Activated naive CD8-positive, alpha-beta T cell treated with anti-CD3 and anti-CD28 coated beads, Interleukin-2, amount 50 U/mL, for 24 hours (primary cell): ENCODE data around the gene EMSY.
"Not testable (repeated sequence)": the region's sequence is repeated elsewhere in the genome, so short reads cannot be mapped to it uniquely, and the experiment has no call there.

Experiments used
- ATAC-seq: fragments of 150-1000 bp; cut with Tn5 transposase; one replicate; pipeline ENCODE4 v1.10.0; 2021
- DNase-seq: peaks from one replicate; pipeline ENCODE4 v3.0.0; 2021
- H3K27ac Mint-ChIP-seq: one replicate; pipeline ENCODE4 v1.8.0; 2021; ENCODE audit warnings: mild to moderate bottlenecking, mixed read lengths
- H3K27me3 Mint-ChIP-seq: one replicate; pipeline ENCODE4 v1.8.0; 2021; ENCODE audit warnings: mixed read lengths
- H3K36me3 Mint-ChIP-seq: one replicate; pipeline ENCODE4 v1.8.0; 2021; ENCODE audit warnings: low read depth, mixed read lengths
- H3K4me1 Mint-ChIP-seq: one replicate; pipeline ENCODE4 v1.8.0; 2021; ENCODE audit warnings: mixed read lengths
- H3K4me3 Mint-ChIP-seq: one replicate; pipeline ENCODE4 v1.8.0; 2021; ENCODE audit warnings: mild to moderate bottlenecking, moderate library complexity, mixed read lengths
- H3K9me3 Mint-ChIP-seq: one replicate; pipeline ENCODE4 v1.8.0; 2021; ENCODE audit warnings: mixed read lengths

EMSY gene, protein sequence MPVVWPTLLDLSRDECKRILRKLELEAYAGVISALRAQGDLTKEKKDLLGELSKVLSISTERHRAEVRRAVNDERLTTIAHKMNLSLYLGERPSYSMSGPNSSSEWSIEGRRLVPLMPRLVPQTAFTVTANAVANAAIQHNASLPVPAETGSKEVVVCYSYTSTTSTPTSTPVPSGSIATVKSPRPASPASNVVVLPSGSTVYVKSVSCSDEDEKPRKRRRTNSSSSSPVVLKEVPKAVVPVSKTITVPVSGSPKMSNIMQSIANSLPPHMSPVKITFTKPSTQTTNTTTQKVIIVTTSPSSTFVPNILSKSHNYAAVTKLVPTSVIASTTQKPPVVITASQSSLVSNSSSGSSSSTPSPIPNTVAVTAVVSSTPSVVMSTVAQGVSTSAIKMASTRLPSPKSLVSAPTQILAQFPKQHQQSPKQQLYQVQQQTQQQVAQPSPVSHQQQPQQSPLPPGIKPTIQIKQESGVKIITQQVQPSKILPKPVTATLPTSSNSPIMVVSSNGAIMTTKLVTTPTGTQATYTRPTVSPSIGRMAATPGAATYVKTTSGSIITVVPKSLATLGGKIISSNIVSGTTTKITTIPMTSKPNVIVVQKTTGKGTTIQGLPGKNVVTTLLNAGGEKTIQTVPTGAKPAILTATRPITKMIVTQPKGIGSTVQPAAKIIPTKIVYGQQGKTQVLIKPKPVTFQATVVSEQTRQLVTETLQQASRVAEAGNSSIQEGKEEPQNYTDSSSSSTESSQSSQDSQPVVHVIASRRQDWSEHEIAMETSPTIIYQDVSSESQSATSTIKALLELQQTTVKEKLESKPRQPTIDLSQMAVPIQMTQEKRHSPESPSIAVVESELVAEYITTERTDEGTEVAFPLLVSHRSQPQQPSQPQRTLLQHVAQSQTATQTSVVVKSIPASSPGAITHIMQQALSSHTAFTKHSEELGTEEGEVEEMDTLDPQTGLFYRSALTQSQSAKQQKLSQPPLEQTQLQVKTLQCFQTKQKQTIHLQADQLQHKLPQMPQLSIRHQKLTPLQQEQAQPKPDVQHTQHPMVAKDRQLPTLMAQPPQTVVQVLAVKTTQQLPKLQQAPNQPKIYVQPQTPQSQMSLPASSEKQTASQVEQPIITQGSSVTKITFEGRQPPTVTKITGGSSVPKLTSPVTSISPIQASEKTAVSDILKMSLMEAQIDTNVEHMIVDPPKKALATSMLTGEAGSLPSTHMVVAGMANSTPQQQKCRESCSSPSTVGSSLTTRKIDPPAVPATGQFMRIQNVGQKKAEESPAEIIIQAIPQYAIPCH (N-terminal part only)

DNA sequence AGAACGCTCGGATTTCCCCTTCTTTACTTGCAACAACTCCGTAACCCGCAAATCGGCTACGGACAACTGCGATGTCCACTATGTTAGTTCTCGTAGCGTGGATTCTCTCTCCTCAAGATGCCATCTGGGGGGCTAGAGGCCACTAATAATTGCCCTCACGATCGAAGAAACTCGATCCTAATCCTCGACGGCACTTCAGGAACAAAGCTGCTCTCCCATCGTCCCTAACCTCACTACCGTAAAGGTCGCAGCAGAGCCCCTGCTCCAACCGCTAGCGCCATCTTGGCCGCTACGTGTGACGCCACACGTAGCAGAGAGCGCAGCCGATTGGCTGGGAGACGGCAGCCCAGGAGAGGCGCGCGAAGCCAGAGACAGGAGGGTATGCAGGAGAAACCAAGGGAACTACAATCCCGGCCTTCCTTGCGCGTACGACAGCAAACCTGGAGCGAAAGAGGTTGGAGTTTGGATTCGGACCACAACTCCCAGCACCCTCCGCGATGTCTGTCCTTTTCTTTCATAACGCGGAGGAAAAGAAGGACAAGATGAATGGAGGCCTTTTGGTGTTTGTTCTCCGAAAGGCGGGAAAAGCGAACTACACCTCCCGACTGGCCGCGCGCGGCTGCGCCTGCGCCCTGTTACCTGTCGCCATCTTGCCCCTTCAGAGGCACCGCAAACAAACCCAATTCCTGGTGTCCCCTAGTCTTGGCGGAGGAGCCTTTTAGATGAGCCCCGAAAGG lies at the start of gene EMSY:
Gene EMSY (plus strand): TSS at position 635 of the 737 bp plus-strand sequence. CDS start 1,921 bp downstream, outside the sequence.
- Mint-ChIP-seq H3K36me3 (peaks cover 45% of the 10 kb centered on the region), H3K27ac (peak within 1 kb of the TSS; percentile 100), H3K9me3 (no peaks in the 10 kb centered on the region), H3K4me1 (peaks cover 28% of the 10 kb centered on the region), H3K27me3 (no peaks in the 10 kb centered on the region), H3K4me3 (peak within 1 kb of the TSS; percentile 99)
- DNase-seq (peak; percentile 91), ATAC-seq (peak; percentile 95)

DNA sequence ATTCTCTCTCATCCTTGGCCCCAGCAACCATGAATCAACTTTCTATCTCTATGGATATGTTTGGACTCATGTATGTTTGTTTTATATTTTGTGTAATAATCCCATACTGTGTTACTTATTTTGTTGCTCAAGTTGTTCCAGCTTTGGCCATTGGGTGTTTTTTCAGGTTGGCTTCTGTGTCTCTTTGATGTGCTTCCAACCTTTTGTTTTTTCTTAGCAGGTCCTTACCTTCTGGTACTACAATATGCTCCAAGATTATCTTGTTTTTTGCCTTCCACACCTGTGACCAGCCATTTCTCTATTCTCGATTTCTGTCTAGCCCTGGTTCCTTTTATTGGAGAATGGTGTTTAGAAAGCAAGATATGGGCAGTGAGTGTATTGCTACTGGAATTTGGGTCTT lies 49.5 kb upstream of the EMSY start:
- Mint-ChIP-seq H3K9me3 (no peaks in the 10 kb centered on the region), H3K4me1 (no peaks in the 10 kb centered on the region), H3K27me3 (no peaks in the 10 kb centered on the region), H3K27ac (no peak overlapping the region), H3K36me3 (no peaks in the 10 kb centered on the region), H3K4me3 (no peak overlapping the region)
- ATAC-seq (no peak), DNase-seq (no peak)

DNA sequence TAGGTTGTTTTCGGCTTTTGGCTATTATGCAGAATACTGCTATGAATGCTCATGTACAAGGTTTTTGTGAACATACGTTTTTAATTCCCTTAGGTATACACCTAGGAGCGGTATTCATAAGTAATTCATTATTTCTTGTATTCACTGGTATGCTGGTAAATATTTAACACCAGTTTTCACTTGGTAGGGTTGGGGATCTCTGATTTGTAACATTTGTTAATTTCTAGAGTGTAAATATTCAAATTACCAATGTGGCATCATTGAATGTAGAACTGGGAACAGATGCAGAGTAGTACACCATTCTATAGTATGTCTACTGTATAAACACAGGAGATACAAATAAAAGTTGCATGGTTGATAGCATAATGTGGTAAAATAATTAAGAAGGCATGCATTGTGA lies 47.4 kb upstream of the EMSY start:
- no peak overlapping the region for H3K27ac Mint-ChIP-seq
- H3K36me3 Mint-ChIP-seq: no peaks in the 10 kb centered on the region
- H3K4me1 Mint-ChIP-seq: no peaks in the 10 kb centered on the region
- H3K9me3 Mint-ChIP-seq: no peaks in the 10 kb centered on the region
- DNase-seq (no peak), ATAC-seq (no peak)
- no peaks in the 10 kb centered on the region for H3K27me3 Mint-ChIP-seq
- H3K4me3 Mint-ChIP-seq: no peak overlapping the region

GRCh38 chr11:76400967-76401366 lies 43.9 kb upstream of the EMSY start:
- Mint-ChIP-seq H3K36me3 (no peaks in the 10 kb centered on the region), H3K27me3 (no peaks in the 10 kb centered on the region), H3K4me3 (no peak overlapping the region), H3K9me3 (no peaks in the 10 kb centered on the region), H3K4me1 (no peaks in the 10 kb centered on the region), H3K27ac (no peak overlapping the region)
- DNase-seq: no peak
- ATAC-seq: no peak

GRCh38 chr11:76401484-76401883 lies 43.3 kb upstream of the EMSY start:
- H3K27ac Mint-ChIP-seq, H3K27me3 Mint-ChIP-seq: not testable (repeated sequence)

GRCh38 chr11:76406359-76406758 lies 38.5 kb upstream of the EMSY start:
- ATAC-seq (no peak), DNase-seq (no peak)
- Mint-ChIP-seq H3K27ac (no peak overlapping the region), H3K36me3 (no peaks in the 10 kb centered on the region), H3K9me3 (no peaks in the 10 kb centered on the region), H3K4me1 (peaks cover 2% of the 10 kb centered on the region), H3K4me3 (no peak overlapping the region), H3K27me3 (no peaks in the 10 kb centered on the region)

More at GRCh38 chr11:76401484-76401883, 43.3 kb upstream of the EMSY start:
- not testable (repeated sequence) for H3K4me1 Mint-ChIP-seq, H3K36me3 Mint-ChIP-seq, H3K4me3 Mint-ChIP-seq, ATAC-seq, DNase-seq, H3K9me3 Mint-ChIP-seq

GRCh38 chr11:76408171-76408965 lies 36.5 kb upstream of the EMSY start:
- H3K9me3 Mint-ChIP-seq: no peaks in the 10 kb centered on the region
- no peak for DNase-seq
- ATAC-seq: no peak
- H3K36me3 Mint-ChIP-seq: no peaks in the 10 kb centered on the region
- H3K4me3 Mint-ChIP-seq: no peak overlapping the region
- H3K4me1 Mint-ChIP-seq: peaks cover 2% of the 10 kb centered on the region
- H3K27ac Mint-ChIP-seq: no peak overlapping the region
- H3K27me3 Mint-ChIP-seq: no peaks in the 10 kb centered on the region

DNA sequence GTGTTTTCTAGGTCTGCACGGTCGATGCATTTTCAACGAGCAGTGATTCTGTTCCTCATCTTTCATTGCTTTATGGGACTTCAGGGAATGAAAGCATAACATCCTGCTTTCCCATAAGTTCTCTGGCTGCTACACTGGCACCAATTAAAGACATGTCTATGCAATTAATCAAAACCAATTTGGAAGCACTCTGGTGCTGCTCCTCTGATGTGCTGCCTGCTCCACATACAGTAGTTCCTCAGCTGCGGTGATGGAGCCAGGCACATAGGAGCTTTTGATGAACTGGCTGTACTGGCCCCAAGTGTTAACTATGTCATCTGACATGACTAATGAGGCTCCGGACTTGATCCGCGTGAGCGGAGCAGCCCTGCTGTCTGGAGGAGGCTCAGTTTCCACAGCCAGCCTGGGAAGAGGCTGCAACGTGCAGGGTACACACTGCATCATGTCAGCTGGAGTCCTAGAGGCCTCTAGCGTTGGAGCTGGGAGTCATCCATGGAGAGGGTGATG lies 33.9 kb upstream of the EMSY start:
- ATAC-seq (no peak), DNase-seq (no peak)
- no peaks in the 10 kb centered on the region for H3K36me3 Mint-ChIP-seq
- no peak overlapping the region for H3K27ac Mint-ChIP-seq
- no peaks in the 10 kb centered on the region for H3K9me3 Mint-ChIP-seq
- peaks cover 2% of the 10 kb centered on the region for H3K4me1 Mint-ChIP-seq
- no peak overlapping the region for H3K4me3 Mint-ChIP-seq
- peaks cover 5% of the 10 kb centered on the region for H3K27me3 Mint-ChIP-seq

GRCh38 chr11:76415073-76415472 lies 29.7 kb upstream of the EMSY start:
- H3K27me3 Mint-ChIP-seq: peaks cover 12% of the 10 kb centered on the region
- H3K27ac Mint-ChIP-seq: no peak overlapping the region
- ATAC-seq: no peak
- no peak for DNase-seq
- H3K4me3 Mint-ChIP-seq: no peak overlapping the region
- H3K4me1 Mint-ChIP-seq: no peaks in the 10 kb centered on the region
- no peaks in the 10 kb centered on the region for H3K9me3 Mint-ChIP-seq
- H3K36me3 Mint-ChIP-seq: no peaks in the 10 kb centered on the region

DNA sequence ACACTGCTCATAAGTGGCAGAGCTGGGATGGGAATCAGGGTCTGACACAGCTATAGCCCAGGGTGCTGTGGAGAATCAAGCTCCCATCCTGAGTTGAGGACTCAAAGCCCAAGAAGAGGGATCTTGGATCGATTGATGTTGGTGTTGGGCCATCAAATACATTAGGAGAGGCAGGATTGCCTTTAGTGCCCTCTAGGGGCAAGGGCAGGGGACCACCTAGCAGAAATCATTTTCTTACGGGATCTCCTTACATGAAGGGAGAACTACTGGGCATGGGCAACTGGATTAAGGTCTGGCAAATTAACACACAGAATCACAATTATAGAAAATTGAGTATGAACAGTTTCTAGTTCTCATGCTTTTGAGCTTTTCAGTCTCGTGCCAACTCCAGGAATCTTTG lies 24.9 kb upstream of the EMSY start:
- no peak for ATAC-seq

DNA sequence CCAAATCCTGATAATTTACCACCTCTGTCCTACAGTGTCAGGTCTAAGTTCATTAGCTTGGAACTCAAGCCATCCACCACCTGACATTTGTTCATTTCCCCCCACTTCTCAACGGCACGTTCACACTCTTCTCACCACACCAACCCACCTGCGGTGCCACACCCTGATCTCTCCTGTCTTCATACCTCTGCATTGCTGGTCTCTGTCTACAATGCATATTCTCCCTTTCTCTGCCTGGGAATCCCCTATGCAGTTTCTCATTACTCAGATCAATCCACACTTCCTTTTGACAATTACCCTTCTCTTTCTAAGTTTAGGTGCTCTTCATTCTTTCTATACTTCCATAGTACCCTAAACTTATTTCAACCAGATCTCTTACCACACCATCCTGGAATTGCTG lies 20.4 kb upstream of the EMSY start:
- DNase-seq (no peak), ATAC-seq (peak; percentile 86)
- H3K36me3 Mint-ChIP-seq: no peaks in the 10 kb centered on the region
- peaks cover 11% of the 10 kb centered on the region for H3K4me1 Mint-ChIP-seq
- H3K4me3 Mint-ChIP-seq: no peak overlapping the region
- no peaks in the 10 kb centered on the region for H3K9me3 Mint-ChIP-seq
- H3K27ac Mint-ChIP-seq: no peak overlapping the region
- H3K27me3 Mint-ChIP-seq: peaks cover 5% of the 10 kb centered on the region

More for the DNA sequence above, 24.9 kb upstream of the EMSY start:
- Mint-ChIP-seq H3K36me3 (no peaks in the 10 kb centered on the region), H3K27ac (no peak overlapping the region), H3K4me1 (peaks cover 9% of the 10 kb centered on the region), H3K9me3 (no peaks in the 10 kb centered on the region), H3K4me3 (no peak overlapping the region), H3K27me3 (peaks cover 10% of the 10 kb centered on the region)
- DNase-seq: no peak

DNA sequence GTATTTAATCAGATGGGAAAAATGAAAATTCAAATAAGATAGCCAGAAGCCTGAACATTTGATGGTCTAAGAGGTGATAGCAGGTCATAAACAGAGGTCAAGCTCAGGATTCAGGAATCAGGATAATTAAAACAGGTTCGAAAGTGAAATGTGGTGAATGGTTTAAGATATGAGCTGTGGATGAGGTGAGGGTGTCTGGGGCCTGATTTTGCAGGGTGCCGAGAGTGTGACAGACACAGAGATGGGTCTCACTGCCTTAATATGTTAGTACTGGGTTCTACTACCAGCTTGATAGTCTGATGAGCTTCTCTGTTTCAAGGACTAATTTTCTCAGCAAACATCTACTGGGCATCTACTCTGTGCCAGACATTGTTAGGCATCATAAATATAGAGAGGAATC lies 19.9 kb upstream of the EMSY start:
- Mint-ChIP-seq H3K4me3 (no peak overlapping the region), H3K27me3 (peaks cover 5% of the 10 kb centered on the region), H3K36me3 (no peaks in the 10 kb centered on the region), H3K27ac (no peak overlapping the region), H3K4me1 (peaks cover 11% of the 10 kb centered on the region), H3K9me3 (no peaks in the 10 kb centered on the region)
- DNase-seq: no peak
- ATAC-seq: no peak

GRCh38 chr11:76426660-76427059 lies 18.2 kb upstream of the EMSY start:
- no peak overlapping the region for H3K27ac Mint-ChIP-seq
- H3K4me3 Mint-ChIP-seq: no peak overlapping the region
- ATAC-seq (no peak), DNase-seq (no peak)
- peaks cover 11% of the 10 kb centered on the region for H3K4me1 Mint-ChIP-seq
- H3K27me3 Mint-ChIP-seq: peaks cover 5% of the 10 kb centered on the region
- no peaks in the 10 kb centered on the region for H3K36me3 Mint-ChIP-seq
- H3K9me3 Mint-ChIP-seq: no peaks in the 10 kb centered on the region
